ENCODE data around the gene SMARCB1.

Gene SMARCB1

GRCh38 chr22:23804781-23805291, 18.1 kb downstream of the SMARCB1 start:
- DNase-seq = no peak

GRCh38 chr22:23806837-23807236, 20.1 kb downstream of the SMARCB1 start:
- DNase-seq = no peak

GRCh38 chr22:23812378-23812777, 25.6 kb downstream of the SMARCB1 start:
- DNase-seq = no peak

GRCh38 chr22:23815541-23816155, 28.9 kb downstream of the SMARCB1 start:
- DNase-seq = no peak

- no peak for DNase-seq
Measured at GRCh38 chr22:23816156-23816976, 29.6 kb downstream of the SMARCB1 start.

- no peak for DNase-seq
Measured at GRCh38 chr22:23817146-23817545, 30.4 kb downstream of the SMARCB1 start.

GRCh38 chr22:23818541-23818940, 31.8 kb downstream of the SMARCB1 start:
- no peak for DNase-seq

- DNase-seq = no peak
Measured at GRCh38 chr22:23820748-23821211, 34.0 kb downstream of the SMARCB1 start.

GRCh38 chr22:23822101-23822671, 35.4 kb downstream of the SMARCB1 start:
- no peak for DNase-seq

- DNase-seq = no peak
Measured at GRCh38 chr22:23823331-23823791, 36.6 kb downstream of the SMARCB1 start.

- DNase-seq = no peak
Measured at GRCh38 chr22:23824476-23825245, 37.9 kb downstream of the SMARCB1 start.

GRCh38 chr22:23825246-23825905, 38.6 kb downstream of the SMARCB1 start:
- no peak for DNase-seq

GRCh38 chr22:23826510-23827350, 40.0 kb downstream of the SMARCB1 start:
- DNase-seq = no peak

- DNase-seq = no peak
Measured at GRCh38 chr22:23827351-23827995, 40.7 kb downstream of the SMARCB1 start.

- DNase-seq = no peak
Measured at GRCh38 chr22:23828800-23829680, 42.3 kb downstream of the SMARCB1 start.

GRCh38 chr22:23829845-23830372, 43.1 kb downstream of the SMARCB1 start:
- no peak for DNase-seq

- DNase-seq = no peak
Measured at GRCh38 chr22:23831261-23831660, 44.5 kb downstream of the SMARCB1 start.

- no peak for DNase-seq
Measured at GRCh38 chr22:23831781-23832180, 45.0 kb downstream of the SMARCB1 start.
